Renal cortical epithelial cell (primary cell): ENCODE data around the gene TEX101. TPM values are rescaled to one million over a fixed set of nuclear protein-coding genes. Genes with fewer than 3 reads are reported as not detected.

Source experiments
- DNase-seq: peaks from one replicate; pipeline ENCODE4 v3.0.0-alpha.2; 2011; ENCODE audit warnings: low read depth
- total RNA-seq: library from RNA; depleted of rRNA; stranded (reverse); fragments of >200 nt; gene quantifications from 2 replicates; pipeline ENCODE4 v1.2.3, GENCODE V29; 2014

TEX101 gene
- total RNA-seq, 1 donor from 2014 or later = not detected

GRCh38 chr19:43446746-43447489, 32.2 kb downstream of the TEX101 start:
- peak; percentile 68 for DNase-seq

- no peak for DNase-seq
These were observed 33.0 kb downstream of the TEX101 start for GRCh38 chr19:43447655-43448054.

GRCh38 chr19:43450545-43450997, 35.9 kb downstream of the TEX101 start:
- peak; percentile 75 for DNase-seq

- DNase-seq = no peak
These were observed 37.9 kb downstream of the TEX101 start for GRCh38 chr19:43452582-43452981.

GRCh38 chr19:43454031-43454430, 39.3 kb downstream of the TEX101 start:
- no peak for DNase-seq

GRCh38 chr19:43455321-43456113, 40.8 kb downstream of the TEX101 start:
- DNase-seq = no peak

- no peak for DNase-seq
These were observed 43.1 kb downstream of the TEX101 start for GRCh38 chr19:43457809-43458208.

GRCh38 chr19:43460362-43461016, 45.8 kb downstream of the TEX101 start:
- no peak for DNase-seq

- DNase-seq = no peak
These were observed 46.6 kb downstream of the TEX101 start for GRCh38 chr19:43461303-43461702.

GRCh38 chr19:43462383-43462782, 47.7 kb downstream of the TEX101 start:
- no peak for DNase-seq

GRCh38 chr19:43462785-43463380, 48.2 kb downstream of the TEX101 start:
- DNase-seq = no peak

GRCh38 chr19:43463381-43464133, 48.9 kb downstream of the TEX101 start:
- peak; percentile 77 for DNase-seq

- no peak for DNase-seq
These were observed 49.6 kb downstream of the TEX101 start for GRCh38 chr19:43464134-43464775.

- DNase-seq = peak; percentile 55
These were observed 50.9 kb downstream of the TEX101 start, which contains the start of gene LYPD3 for GRCh38 chr19:43465468-43466120. Gene LYPD3 (minus strand): TSS chr19:43465608. CDS start chr19:43465571, 37 bp downstream.

GRCh38 chr19:43466793-43467192, 52.1 kb downstream of the TEX101 start:
- no peak for DNase-seq

- no peak for DNase-seq
These were observed 52.6 kb downstream of the TEX101 start for GRCh38 chr19:43467276-43467675.

- DNase-seq = peak; percentile 57
These were observed 53.0 kb downstream of the TEX101 start for GRCh38 chr19:43467730-43468129.
